HepG2 (cell line): Measurements from ENCODE around the gene CAMSAP2. TPM values are rescaled to one million over a fixed set of nuclear protein-coding genes. Genes with fewer than 3 reads are reported as not detected.
A peak's percentile ranks its signal among the peaks of the same experiment; 100 is the strongest.

Experiments used
- ATRX ChIP-seq: sonication (generic); formaldehyde crosslinking; IDR thresholded peaks from 2 replicates; pipeline ENCODE4 v1.4.0; 2020; ENCODE audit warnings: missing genetic modification reagents, borderline replicate concordance
- BHLHE40 ChIP-seq: IDR thresholded peaks from 2 replicates; pipeline ENCODE4 v1.6.1; 2011; ENCODE audit warnings: low read length, improper control_type of control experiment
- CBX1 ChIP-seq: IDR thresholded peaks from one replicate; pipeline ENCODE4 v1.6.1; 2016; ENCODE audit warnings: antibody characterized with exemption, low read depth
- GATAD1 ChIP-seq: IDR thresholded peaks from 2 replicates; pipeline ENCODE4 v1.6.1; 2016; ENCODE audit warnings: missing genetic modification reagents, missing compliant biosample characterization
- HNF1A ChIP-seq, 2 experiments: sonication (generic) in 1 of 2; formaldehyde crosslinking in 1 of 2; IDR thresholded peaks; 2 replicates each; pipeline versions ENCODE4 v1.4.0 to v1.6.1; 2016 to 2020; ENCODE audit warnings: borderline replicate concordance in 1 of 2, low read depth in 1 of 2, mild to moderate bottlenecking in 1 of 2, missing genetic modification reagents in 1 of 2
- MIXL1 ChIP-seq: IDR thresholded peaks from 2 replicates; pipeline ENCODE4 v1.6.1; 2016
- MXD4 ChIP-seq: IDR thresholded peaks from 2 replicates; pipeline ENCODE4 v1.6.1; 2016; ENCODE audit warnings: mild to moderate bottlenecking, missing biosample characterization, missing genetic modification reagents
- NFKBIZ ChIP-seq: IDR thresholded peaks from 2 replicates; pipeline ENCODE4 v1.6.1; 2018; ENCODE audit warnings: missing genetic modification reagents, missing compliant biosample characterization
- POLR2AphosphoS5 ChIP-seq: IDR thresholded peaks from 2 replicates; pipeline ENCODE4 v1.6.1; 2012; ENCODE audit warnings: low read depth, low read length
- SATB2 ChIP-seq: sonication (generic); formaldehyde crosslinking; IDR thresholded peaks from 2 replicates; pipeline ENCODE4 v1.5.0; 2020; ENCODE audit warnings: missing genetic modification reagents
- TAF1 ChIP-seq: sonication (generic); formaldehyde crosslinking; IDR thresholded peaks from 2 replicates; pipeline ENCODE4 v1.4.0; 2020; ENCODE audit warnings: missing genetic modification reagents
- ZBED4 ChIP-seq: sonication (generic); formaldehyde crosslinking; IDR thresholded peaks from 2 replicates; pipeline ENCODE4 v1.4.0; 2020; ENCODE audit warnings: missing genetic modification reagents, borderline replicate concordance
- ZBTB7B ChIP-seq: sonication (generic); formaldehyde crosslinking; IDR thresholded peaks from 2 replicates; pipeline ENCODE4 v1.4.0; 2020; ENCODE audit warnings: missing genetic modification reagents
- ZNF253 ChIP-seq: sonication (generic); formaldehyde crosslinking; IDR thresholded peaks from 2 replicates; pipeline ENCODE4 v1.8.0; 2022; ENCODE audit warnings: mild to moderate bottlenecking, missing genetic modification reagents, borderline replicate concordance
- ZNF567 ChIP-seq: sonication (generic); formaldehyde crosslinking; IDR thresholded peaks from 2 replicates; pipeline ENCODE4 v1.8.1; 2023; ENCODE audit warnings: mild to moderate bottlenecking, missing genetic modification reagents, borderline replicate concordance
- ZNF660 ChIP-seq: sonication (generic); formaldehyde crosslinking; IDR thresholded peaks from 2 replicates; pipeline ENCODE4 v1.5.1; 2020; ENCODE audit warnings: mild to moderate bottlenecking, low read depth, missing genetic modification reagents, borderline replicate concordance
- polyA plus RNA-seq, 8 experiments: library from polyadenylated mRNA; depleted of rRNA in 3 of 8; stranded (reverse) in 7 of 8; unstranded in 1 of 8; fragments of >200 nt; fragmentation: Illumina TruSeq in 4 of 8; extraction: Trizol in 4 of 8; gene quantifications; 2 replicates each; pipeline versions ENCODE4 v1.2.1 to v1.2.3, GENCODE V29; 2011 to 2016; ENCODE audit warnings: low read depth in 4 of 8, missing spikeins in 1 of 8, mixed read lengths in 1 of 8; ENCODE audit not compliant: insufficient read depth in 1 of 8
- total RNA-seq, 5 experiments: library from RNA; depleted of rRNA; stranded (reverse); fragments of >200 nt; fragmentation: Illumina TruSeq; extraction: Trizol; gene quantifications; 2 replicates each; pipeline ENCODE4 v1.2.3, GENCODE V29; 2016; ENCODE audit warnings: low read depth in 1 of 5
- TF ChIP-seq, protein P1 (sequence below): sonication (generic); formaldehyde crosslinking; IDR thresholded peaks from 2 replicates; pipeline ENCODE4 v1.4.0; 2020; ENCODE audit warnings: missing genetic modification reagents

Gene CAMSAP2
- total and polyA plus RNA-seq, 2 of the 13 experiments (the other 11 are each of a cell fraction or from before 2014, with no cell fraction given) = 3.4 to 8.2 TPM

- TF ChIP-seq CBX1 = no peak
- 0 out of 2 replicates have a peak, but pooled peaks have one; percentile 12 for TF ChIP-seq GATAD1
- peak; percentile 47; the same call in 1 of the 2 replicates for TF ChIP-seq TAF1 (CRISPR knock-in tag)
- 0 out of 2 replicates have a peak, but pooled peaks have one; percentile 23 for TF ChIP-seq MXD4
- TF ChIP-seq, protein P1, sequence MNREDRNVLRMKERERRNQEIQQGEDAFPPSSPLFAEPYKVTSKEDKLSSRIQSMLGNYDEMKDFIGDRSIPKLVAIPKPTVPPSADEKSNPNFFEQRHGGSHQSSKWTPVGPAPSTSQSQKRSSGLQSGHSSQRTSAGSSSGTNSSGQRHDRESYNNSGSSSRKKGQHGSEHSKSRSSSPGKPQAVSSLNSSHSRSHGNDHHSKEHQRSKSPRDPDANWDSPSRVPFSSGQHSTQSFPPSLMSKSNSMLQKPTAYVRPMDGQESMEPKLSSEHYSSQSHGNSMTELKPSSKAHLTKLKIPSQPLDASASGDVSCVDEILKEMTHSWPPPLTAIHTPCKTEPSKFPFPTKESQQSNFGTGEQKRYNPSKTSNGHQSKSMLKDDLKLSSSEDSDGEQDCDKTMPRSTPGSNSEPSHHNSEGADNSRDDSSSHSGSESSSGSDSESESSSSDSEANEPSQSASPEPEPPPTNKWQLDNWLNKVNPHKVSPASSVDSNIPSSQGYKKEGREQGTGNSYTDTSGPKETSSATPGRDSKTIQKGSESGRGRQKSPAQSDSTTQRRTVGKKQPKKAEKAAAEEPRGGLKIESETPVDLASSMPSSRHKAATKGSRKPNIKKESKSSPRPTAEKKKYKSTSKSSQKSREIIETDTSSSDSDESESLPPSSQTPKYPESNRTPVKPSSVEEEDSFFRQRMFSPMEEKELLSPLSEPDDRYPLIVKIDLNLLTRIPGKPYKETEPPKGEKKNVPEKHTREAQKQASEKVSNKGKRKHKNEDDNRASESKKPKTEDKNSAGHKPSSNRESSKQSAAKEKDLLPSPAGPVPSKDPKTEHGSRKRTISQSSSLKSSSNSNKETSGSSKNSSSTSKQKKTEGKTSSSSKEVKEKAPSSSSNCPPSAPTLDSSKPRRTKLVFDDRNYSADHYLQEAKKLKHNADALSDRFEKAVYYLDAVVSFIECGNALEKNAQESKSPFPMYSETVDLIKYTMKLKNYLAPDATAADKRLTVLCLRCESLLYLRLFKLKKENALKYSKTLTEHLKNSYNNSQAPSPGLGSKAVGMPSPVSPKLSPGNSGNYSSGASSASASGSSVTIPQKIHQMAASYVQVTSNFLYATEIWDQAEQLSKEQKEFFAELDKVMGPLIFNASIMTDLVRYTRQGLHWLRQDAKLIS (CRISPR knock-in tag) = no peak
- no peak for TF ChIP-seq NFKBIZ (CRISPR knock-in tag)
- peak; percentile 84 for TF ChIP-seq MIXL1
- TF ChIP-seq ZBTB7B (CRISPR knock-in tag) = 0 out of 2 replicates have a peak, but pooled peaks have one; percentile 15
- peak; percentile 44; the same call in 1 of the 2 replicates for TF ChIP-seq POLR2AphosphoS5
- peak; percentile 87 for TF ChIP-seq HNF1A (IDR thresholded peaks at IDR 0.05; ENCODE audit: low read depth)
- peak; percentile 72 for TF ChIP-seq HNF1A (CRISPR knock-in tag; IDR thresholded peaks at IDR 0.05; ENCODE audit: borderline replicate concordance)
- no peak for TF ChIP-seq ZNF660 (CRISPR knock-in tag)
- TF ChIP-seq ZNF253 (CRISPR knock-in tag) = 0 out of 2 replicates have a peak, but pooled peaks have one; percentile 24
- no peak for TF ChIP-seq ZNF567 (CRISPR knock-in tag)
- peak; percentile 28; the same call in 1 of the 2 replicates for TF ChIP-seq BHLHE40
- TF ChIP-seq ATRX = no peak
- peak; percentile 40; the same call in 1 of the 2 replicates for TF ChIP-seq SATB2 (CRISPR knock-in tag)
- no peak for TF ChIP-seq ZBED4 (CRISPR knock-in tag)
Measured at GRCh38 chr1:200895801-200896530, 157.3 kb downstream of the CAMSAP2 start (continued).
